CD4-positive, alpha-beta T cell treated with Interleukin-4 for 1 hour (primary cell): ENCODE data around the gene GRK1.

ENCODE experiments used
- DNase-seq, 2 donors: peaks; one replicate each; pipeline ENCODE4 v3.0.0-alpha.2; 2020 to 2022

The GRK1 gene

DNA sequence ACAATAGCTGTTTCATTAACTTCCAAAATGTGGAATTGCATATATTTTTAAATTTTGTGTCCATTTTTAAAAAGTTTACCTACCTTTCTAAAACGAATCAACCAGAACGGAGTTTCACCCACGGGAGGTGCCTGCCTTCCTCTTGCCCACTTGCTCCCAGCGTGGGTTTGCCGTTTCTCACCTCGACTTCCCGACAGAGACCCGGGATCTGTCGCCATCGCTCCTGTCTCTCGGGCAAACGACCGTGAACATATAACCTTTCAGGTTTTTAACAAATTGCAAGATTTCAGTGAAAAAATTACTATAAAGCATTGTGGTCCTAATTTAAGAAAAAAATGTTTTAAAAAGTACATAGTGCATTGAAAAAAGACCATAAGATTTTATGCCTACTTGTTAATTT lies 96.2 kb downstream of the GRK1 start:
- no peak for DNase-seq

DNA sequence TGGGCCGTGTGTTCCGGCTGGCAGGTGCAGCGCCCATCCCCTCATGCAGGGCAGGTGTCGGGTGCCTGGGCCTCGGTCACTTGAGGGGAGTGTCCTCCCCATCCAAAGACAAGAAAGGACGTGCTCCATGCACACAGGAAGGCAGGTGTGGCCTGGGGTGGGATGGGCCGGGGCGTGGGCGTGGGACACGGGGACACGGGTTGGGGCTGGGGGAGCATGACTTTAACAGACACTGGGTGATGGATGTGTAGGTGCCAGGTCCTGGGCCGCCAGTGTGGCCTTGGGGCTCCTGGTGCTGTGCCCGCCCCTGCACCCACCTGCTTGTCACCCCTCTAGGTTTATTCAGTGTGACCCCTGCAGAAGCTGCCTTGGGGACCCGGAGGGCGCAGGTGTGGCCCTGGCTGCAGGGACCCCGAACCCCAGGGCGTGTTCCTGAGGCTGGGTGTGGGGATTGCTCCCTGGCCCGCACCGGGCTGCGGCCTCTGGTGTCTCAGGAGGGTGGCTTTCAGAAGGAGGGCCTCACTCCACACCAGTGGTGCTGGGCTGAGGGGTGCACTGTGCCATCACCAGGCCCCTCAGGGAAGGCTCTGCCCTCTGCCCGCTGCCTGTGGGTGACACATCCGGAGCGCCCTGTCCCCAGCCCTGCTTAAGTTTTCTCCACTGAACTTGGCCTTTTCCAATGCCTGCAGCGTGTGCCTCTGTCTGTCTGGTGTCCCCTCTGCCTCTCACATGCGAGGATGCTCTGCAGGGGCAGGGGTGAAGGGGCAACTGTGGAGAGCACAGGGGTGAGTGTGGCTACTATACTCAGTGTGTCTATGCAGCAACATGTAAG lies 97.2 kb downstream of the GRK1 start:
- no peak for DNase-seq

DNA sequence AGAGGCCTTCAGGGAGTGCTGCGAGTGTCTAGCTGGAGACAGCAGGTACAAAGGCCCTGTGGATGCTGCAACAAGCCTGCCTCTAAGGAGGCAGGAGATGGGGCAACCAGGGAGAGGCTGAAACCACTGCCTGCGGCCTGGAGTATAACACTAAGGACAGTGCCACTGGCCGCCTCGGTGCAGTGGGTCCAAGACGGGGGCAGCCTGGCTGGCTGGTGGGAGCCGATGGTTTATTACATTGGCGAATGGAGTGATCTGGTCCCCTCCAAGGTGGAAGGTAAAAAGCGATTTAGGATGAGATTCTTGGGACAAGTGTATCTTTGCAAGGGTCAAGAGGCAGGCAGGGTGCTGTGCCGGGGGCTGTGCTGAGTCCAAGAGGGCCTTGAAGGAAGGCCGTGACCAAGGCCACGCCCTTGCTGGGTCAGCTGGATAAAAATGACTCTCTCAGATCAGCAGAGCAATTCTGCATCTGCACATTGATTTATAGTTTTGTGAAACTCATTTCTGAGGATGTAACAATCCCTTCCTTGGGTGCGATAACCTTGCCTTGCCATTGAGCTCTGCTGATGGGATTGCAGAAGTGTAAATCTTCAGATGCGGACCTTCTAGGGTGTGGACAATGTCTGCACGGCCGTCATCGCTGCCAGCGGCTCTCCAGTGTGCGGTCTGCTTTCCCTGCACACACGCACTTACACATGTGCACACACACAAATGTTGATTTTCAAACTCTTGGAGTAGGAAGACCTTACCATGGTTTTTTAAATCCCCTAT lies 98.0 kb downstream of the GRK1 start:
- no peak for DNase-seq

DNA sequence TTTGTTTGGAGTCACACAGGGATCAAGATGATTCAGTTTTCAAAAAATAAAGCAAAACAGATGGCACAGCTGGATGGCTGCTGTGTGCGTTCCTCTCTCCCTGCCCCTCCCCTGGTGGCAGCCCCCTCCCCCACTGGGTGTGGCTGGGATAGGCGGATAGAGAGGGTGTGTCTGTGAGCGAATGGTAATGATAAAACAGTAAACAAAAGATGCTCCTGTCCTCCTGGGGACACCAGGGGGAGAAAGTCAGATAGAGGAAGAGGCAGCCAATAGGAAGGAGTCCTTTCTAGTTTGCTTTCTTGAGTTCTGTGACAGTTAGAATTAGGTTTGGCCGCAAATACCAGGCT lies 98.5 kb downstream of the GRK1 start:
- DNase-seq: no peak

DNA sequence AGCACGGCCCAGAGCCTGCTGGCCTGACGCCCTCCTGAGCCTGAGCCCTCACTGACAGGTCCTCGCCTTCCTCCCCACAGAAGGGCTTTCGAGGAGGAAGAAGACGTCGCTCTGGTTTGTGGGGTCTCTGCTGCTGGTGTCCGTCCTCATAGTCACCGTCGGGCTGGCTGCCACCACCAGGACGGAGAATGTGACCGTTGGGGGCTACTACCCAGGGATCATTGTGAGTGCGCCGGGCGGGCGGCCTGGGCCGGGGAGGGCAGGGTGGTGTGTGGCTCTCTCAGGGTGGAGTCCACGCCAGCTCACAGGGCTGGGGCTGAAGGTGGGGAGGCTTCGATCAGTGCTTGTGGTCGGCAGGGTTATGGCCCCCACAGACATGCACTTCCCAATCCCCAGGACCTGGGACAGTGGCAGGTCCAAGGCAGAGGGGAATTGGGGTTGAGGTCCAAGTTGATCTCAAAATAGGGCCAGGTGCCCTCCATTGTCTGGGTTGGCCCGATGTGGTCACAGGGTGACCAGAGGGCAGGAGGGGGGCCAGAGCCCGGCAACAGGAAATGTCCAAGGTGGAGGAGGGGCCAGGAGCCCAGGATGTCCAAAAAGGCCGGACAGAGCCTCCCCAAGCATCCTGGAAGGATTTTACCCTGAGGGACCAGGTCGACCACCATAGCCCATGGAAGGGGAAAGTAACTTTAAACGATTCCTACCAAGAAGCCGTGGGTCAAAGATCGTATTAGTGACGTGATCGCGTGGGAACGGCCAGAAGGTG lies 99.2 kb downstream of the GRK1 start:
- no peak for DNase-seq

DNA sequence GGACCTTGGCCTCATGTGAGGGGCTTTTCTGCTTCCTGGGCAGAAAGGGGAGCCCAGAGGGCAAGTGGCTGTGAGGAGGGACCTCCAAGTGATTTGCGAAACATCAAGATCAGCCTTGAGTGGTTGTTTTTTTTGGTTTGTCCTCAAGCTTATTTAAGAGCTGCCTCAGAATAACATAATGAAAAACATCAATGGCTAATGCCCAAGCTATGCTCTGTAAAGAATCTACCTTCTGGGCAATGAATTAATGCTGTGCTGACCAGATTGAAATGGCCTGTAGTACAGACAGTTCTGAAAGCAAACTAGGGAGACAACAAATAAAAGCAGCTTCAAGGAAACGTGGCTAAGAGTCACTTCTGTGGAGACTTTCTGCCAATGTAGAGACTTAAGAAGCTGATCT lies 100.3 kb downstream of the GRK1 start:
- no peak for DNase-seq

DNA sequence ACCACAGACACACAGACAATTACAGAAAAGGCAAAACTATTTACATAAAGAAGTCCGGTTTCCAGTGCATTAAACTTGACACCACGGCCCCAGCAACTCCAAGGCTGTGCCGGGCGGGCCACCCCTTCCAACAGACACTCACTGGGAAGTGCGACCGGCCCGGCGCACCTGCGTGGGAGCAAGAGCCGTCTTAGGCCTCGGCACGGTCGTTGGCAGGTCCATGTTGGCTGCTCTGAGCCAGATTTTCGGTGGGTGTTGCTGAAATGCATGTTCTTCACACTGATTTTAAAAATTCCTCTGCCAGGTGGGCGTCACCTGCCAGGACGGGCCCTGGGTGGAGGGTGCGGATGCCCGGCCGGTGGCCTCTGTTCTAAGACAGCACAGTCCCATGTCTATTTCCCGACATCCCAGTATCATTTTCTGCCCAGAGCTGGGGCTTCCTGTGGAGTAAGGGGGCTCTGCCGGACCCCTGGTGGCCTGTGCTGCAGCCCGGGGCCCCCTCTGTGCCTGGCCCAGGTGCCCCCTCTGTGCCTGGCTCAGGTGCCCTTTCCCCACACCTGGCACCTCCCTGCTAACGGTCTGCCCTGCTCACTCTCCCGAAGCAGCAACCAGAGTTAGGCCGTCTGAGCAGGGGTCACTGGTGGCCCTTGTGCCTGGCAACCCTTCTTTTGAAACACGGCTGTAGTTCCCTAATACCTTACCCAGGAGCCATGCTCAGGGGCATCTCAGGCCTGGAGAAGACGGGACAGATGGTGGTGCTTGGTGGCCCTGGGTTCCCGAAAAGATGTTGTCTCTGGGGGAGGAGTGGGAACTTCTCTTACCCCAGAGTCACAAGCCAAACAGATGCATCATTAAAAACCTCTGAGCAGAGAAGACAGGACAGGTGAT lies 101.2 kb downstream of the GRK1 start:
- DNase-seq: no peak

DNA sequence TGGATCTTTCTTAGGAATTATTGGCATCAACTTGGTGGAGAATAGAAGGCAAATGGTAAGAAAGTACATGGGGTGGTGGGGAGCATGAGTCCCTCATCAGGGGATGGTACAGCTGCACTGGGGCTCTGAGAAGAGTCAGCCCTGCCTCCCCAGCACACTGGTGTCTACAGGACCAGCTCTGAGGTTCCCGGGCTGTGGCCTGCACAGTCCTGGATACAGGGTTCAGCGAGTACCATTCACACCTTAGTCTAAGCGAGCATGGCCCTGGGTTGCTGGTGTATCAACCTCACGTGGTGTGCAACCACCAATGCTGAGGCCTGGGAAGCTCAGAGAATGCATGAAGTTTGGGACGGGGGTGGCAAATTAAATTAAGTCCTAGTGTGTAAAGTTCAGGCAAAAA lies 102.1 kb downstream of the GRK1 start:
- no peak for DNase-seq

DNA sequence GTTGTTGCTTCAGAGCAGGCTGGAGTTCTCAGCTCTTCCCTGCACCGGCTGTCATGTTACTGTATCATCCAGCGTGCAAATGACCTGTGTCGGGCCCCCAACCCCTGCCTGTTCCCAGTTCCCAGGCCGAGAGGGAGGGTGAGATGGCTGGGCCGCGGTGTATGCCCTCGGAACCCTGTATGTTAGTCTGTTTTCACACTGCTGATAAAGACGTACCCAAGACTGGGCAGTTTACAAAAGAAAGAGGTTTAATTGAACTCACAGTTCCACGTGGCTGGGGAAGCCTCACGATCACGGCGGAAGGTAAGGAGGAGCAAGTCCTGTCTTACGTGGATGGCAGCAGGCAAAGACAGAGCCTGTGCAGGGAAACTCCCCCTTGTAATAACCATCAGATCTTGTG lies 102.9 kb downstream of the GRK1 start:
- no peak for DNase-seq

DNA sequence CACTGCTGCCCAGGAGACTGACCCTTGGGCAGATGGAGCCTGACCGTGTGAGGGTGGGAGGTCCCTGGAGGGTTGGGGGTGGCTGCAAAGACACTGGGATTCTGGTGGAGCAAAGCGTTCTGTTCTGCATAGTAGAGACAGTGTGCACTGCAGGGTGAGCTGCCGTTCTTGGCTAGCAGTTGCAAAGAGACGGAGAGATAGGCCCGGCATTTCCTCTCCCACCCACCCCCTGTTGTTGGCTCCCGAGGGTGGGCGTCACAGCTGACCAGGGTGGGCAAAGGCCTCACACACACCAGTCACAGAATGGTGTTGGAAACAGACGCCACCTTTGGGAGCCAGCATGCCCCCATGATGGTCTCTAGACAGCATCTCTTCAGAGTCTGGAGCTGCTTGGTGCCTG lies 103.4 kb downstream of the GRK1 start:
- no peak for DNase-seq

DNA sequence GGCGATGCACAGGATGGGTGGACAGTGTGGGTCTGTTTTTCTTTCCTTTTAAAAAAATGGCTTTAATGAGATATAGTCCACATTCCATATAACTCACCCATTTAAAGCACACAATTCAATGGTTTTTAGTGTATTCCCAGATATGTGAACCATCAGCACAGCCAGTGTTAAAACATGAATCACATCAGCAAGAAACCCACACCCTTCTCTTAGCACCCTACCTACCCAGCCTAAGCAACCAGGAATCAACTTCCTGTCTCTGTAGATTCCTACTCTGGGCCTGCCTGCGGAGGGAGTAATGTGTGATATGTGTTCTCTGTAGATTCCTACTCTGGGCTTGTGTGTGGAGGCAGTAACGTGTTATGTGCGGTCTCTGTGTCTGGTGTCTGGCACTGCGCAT lies 103.9 kb downstream of the GRK1 start:
- no peak for DNase-seq

DNA sequence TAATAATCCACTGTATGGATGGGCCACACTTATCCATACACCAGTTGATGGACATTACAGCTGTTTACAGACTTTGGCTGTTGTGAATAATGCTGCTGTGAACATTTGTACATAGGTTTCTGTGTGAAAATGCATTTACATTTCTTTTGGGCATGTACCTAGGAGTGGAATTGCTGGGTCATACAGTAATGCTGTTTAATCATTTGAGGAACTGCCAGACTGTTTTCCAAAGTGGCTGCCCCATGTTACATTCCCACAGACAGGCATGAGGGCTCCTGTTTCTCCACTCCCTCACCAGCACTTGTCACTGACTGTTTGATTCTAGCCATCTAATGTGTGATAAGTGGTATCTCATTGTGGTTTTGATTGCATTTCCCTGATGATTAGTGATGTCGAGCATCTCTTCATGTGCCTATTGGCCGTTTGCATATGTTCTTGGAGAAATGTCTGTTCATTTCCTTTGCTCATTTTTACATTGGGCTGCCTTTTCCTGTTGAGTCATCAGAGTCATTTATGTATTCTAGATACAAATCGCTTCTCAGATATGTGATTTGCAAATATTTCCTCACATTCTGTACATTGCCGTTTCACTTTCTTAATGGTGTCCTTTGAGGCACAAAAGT lies 104.8 kb downstream of the GRK1 start:
- DNase-seq: no peak

DNA sequence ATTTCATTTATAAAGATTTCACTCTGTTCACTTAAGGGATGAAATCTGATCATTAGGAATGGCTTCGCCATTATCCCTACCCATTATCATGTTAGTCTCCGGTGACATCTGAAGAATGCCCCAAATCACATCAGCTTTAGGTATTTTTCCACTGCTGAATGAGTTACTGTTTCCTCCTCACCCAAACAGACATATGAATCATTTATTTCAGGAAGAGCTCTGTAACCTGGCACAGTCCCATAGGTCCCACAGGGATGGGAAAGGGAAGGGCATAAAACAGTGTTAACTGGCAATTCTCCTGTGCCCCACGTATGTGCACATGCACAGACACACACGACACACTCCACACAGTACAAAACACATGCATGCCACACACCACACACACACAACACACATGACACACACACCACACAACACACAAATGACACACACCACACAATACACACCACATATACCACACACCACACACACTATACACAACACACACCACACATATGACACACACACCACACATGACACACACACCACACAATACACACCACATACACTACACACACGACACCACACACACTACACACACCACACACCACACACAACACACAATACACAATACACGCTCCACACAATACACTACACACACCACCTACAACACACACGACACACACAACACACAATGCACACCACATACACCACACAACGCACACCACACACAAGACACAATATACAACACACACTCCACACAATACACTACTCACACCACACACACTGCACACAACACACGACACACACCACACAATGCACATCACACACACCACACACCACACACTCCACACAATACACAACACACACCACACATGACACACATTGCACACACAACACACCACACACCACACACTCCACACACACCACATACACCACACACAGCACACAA lies 107.4 kb downstream of the GRK1 start:
- DNase-seq: no peak

DNA sequence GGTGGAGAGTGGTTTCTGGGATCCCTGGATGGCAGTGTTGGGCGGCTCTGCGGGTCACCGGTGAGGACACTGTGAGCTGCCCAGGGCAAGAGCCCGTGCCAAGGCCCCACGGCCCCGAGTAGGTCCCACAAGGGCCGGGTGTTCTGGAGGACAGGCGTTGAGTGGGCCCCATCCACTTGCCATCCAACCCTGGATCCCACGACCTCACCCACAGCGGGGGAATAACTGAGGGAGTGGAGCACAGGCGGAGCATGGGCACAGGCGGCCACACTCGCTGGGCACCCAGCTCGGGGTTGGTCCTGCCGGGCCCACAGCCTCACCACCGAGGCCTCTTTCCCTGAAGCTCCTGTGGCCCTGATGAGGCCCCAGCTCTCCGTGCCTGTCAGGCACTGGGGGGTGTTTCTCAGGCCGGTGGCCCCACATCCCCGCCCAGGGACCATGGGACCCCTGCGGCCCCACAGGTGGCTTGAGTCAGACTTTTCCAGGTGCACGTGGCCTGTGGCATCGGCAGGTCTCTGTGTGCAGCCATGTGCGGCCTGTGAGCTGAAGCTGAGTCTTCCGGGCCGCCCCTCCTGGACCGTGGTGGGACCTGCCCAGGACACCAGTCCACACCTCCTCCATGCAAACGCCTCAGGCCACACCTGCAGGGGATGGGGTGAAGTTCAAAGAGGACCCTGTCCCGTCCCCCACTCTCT lies 108.6 kb downstream of the GRK1 start:
- no peak for DNase-seq

DNA sequence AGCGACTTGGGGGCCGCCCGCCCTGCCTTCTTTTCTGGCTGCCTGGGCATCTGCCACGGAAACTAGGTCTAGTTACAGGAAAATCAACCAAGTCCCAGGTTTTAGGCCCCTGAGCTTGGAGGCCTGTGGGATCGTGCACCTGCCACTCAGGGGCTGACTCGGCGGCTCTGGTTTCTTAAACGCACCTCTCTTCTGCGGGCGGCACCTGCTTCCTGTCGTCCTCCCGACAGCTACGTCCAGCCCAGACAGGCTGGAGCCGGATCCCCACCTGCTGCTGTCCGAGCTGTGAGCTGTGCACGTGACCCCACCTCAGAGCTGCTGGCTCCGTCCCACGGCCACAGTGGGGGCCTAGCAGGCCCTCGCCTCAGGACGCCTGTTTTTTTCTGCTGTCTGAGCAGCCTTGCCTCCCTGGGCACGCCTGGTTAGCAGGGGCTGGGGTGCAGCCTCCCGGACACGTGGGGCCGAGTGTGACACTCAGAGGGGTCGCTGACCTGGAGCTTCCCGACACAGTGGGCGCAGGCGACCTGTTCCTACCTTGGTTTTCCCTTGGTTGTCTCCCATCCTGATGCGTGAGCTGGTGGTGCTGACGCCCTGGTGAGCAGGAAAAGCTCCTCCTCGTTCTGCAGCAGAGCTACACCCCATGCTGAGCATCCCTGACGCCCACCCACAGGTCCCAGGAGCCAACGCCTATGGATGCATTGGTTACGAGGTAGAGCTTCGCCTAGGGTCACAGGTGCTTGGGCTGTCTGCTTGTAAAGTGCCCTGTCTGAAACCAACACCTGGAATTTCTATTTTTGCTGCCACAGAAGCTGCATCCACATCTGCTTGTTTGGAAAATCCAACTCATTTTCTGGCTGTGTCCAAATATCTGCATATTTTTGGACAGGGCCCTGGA lies 109.5 kb downstream of the GRK1 start:
- no peak for DNase-seq

DNA sequence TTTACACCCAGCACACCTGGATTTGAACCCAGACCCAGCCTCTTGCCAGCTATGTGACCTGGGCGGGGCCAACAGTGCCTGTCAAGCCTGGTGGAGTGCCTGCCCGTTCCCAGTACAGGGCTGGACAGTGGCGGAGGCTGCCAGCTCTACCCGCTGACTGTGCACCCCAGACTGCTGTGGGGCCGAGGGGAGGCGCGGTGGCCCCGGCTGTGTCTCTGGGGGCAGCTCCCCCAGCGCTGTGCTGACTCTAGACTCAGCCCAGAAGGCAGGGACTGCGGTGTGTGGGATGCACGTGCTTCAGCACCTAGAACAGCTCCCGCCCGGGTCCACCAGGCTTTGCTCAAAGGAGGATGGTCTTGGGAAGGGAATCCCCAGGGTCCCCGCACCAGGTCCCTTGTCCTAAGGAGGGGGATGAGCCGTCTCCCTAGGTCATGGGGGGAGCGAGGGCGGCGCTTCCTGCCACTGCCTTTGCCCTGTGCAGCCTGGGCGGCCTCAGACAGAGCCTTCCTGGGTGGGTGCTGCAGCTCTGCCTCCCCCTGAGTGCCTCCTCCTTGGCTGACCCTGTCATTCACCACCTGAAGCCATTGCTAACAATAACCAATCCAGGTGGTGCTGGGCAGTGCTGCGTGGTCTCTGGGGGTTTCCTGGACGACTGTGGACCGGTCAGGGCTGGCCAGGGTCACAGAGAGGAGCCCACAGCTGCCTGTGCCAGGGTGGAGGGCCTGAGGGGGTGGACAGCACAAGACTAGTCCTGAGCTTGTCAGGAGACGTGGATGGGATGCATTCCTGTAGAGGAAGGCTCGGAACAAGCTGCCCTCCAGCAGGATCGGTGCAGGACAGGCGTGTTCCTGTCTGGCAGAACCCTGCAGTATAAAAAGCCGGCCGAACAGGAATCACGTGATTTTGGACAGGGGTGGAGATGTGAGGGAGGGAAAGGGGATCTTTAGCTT lies 110.6 kb downstream of the GRK1 start:
- DNase-seq: no peak

DNA sequence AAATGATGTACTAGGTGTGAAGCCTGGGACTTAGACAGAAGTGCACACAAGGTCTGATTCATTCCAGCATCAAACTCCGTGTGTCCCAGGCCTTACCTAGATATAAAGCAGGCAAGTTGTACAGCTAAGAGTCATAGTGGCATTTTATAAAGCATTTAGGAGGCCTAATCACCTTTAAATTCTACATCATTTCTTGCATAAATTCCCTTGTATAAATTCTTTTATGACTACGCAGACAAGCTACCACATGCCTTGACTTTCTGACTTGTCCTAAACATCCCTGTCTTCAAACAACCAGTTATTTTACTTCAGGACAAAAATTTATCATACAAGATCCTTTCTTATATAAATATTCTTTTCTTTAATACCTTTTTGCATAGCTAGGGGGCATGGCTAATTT lies 114.6 kb downstream of the GRK1 start:
- no peak for DNase-seq

DNA sequence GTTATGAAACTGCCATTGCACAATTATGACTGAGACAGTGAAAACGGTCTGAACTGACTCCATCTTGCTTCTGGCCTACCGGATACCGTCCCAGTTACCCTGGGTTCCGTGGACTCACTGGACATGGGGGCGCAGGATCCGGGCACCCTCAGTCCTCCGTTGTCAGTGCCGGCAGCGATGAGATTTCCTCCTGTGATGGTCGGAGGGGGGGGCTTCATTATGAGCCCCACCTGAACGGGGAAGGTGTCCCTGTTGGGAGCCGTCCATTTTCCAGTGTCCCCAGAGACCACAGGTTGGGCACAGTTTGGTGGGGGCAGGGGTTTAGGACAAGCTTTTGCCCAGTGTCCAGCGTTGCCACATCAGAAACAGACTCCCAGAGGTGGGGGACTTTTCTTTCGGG lies 115.5 kb downstream of the GRK1 start:
- no peak for DNase-seq
